Liver (tissue), 3 donors: ENCODE measurements around the gene ALS2CL.

Source experiments
- EGR1 ChIP-seq, 2 donors: IDR thresholded peaks; 2 replicates each; pipeline ENCODE4 v1.6.1; 2016 to 2018; ENCODE audit warnings: antibody characterized with exemption in 2 of 2, low read depth in 2 of 2
- GABPA ChIP-seq, 2 donors: IDR thresholded peaks in 1 of 2; conservative IDR thresholded peaks in 1 of 2; 2 replicates each; pipeline ENCODE4 v1.6.1; 2016; ENCODE audit warnings: antibody characterized with exemption in 2 of 2, mild to moderate bottlenecking in 1 of 2, moderate library complexity in 1 of 2
- HNF4G ChIP-seq: IDR thresholded peaks from 2 replicates; pipeline ENCODE4 v1.6.1; 2016; ENCODE audit warnings: antibody characterized with exemption
- RAD21 ChIP-seq, 2 donors: IDR thresholded peaks; 2 replicates each; pipeline ENCODE4 v1.6.1; 2016; ENCODE audit warnings: antibody characterized with exemption in 2 of 2, mild to moderate bottlenecking in 2 of 2
- RXRA ChIP-seq, 2 donors: IDR thresholded peaks; 2 replicates each; pipeline ENCODE4 v1.6.1; 2017 to 2018; ENCODE audit warnings: antibody characterized with exemption in 2 of 2, mild to moderate bottlenecking in 1 of 2
- TAF1 ChIP-seq: conservative IDR thresholded peaks from 2 replicates; pipeline ENCODE4 v1.6.1; 2016; ENCODE audit warnings: antibody characterized with exemption, mild to moderate bottlenecking
- YY1 ChIP-seq: IDR thresholded peaks from 2 replicates; pipeline ENCODE4 v1.6.1; 2016; ENCODE audit warnings: antibody characterized with exemption, mild to moderate bottlenecking
- TF ChIP-seq, protein P1 (sequence below): fragments of 150-350 bp; IDR thresholded peaks from 2 replicates; pipeline ENCODE4 v1.5.1; 2017; ENCODE audit warnings: improper control_type of control experiment, low read depth, low read length; ENCODE audit not compliant: missing input control
- TF ChIP-seq, protein P2 (sequence below): IDR thresholded peaks from 2 replicates; pipeline ENCODE4 v1.6.1; 2016; ENCODE audit warnings: antibody characterized with exemption, mild to moderate bottlenecking
- TF ChIP-seq, protein P3 (sequence below): IDR thresholded peaks from 2 replicates; pipeline ENCODE4 v1.6.1; 2016; ENCODE audit warnings: antibody characterized with exemption
- TF ChIP-seq, protein P4 (sequence below): IDR thresholded peaks from 2 replicates; pipeline ENCODE4 v1.6.1; 2016; ENCODE audit warnings: antibody characterized with exemption
- TF ChIP-seq, protein P5 (sequence below): IDR thresholded peaks from 2 replicates; pipeline ENCODE4 v1.6.1; 2016; ENCODE audit warnings: antibody characterized with exemption
- donor health status: healthy.
- donor health status: healthy.

DNA sequence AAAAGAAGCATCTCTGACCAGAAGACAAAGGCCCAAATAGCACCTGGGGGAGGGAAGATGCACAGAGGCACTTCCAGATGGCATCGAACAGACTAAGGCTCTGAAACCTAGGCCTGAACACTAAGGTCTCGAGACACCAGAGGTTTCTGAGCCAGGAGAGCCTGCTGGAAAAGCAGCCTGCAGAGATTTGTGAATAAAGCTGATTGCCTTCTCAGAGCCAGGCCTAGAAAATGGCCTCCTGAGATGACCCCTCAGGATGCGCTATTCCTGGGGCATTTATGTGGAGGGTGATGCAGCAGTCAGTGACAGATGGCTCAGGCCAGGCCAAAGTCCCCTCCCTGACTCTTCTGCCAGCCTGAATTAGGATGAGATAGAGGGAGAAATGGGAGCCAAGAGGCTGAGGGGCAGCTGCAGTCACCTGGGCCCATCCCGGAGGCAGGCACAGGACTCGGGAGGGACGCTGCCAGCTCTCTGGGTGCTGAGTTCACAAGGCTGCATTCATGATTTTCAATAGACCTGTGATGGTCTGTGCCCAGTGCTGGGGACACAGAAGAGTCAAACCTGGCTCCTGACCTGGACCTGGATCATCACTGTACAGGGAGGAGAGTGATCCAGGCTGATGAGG, 17.3 kb upstream of the ALS2CL start:
- TF ChIP-seq, protein P1, sequence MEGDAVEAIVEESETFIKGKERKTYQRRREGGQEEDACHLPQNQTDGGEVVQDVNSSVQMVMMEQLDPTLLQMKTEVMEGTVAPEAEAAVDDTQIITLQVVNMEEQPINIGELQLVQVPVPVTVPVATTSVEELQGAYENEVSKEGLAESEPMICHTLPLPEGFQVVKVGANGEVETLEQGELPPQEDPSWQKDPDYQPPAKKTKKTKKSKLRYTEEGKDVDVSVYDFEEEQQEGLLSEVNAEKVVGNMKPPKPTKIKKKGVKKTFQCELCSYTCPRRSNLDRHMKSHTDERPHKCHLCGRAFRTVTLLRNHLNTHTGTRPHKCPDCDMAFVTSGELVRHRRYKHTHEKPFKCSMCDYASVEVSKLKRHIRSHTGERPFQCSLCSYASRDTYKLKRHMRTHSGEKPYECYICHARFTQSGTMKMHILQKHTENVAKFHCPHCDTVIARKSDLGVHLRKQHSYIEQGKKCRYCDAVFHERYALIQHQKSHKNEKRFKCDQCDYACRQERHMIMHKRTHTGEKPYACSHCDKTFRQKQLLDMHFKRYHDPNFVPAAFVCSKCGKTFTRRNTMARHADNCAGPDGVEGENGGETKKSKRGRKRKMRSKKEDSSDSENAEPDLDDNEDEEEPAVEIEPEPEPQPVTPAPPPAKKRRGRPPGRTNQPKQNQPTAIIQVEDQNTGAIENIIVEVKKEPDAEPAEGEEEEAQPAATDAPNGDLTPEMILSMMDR, result no peak
- TF ChIP-seq, protein P2, sequence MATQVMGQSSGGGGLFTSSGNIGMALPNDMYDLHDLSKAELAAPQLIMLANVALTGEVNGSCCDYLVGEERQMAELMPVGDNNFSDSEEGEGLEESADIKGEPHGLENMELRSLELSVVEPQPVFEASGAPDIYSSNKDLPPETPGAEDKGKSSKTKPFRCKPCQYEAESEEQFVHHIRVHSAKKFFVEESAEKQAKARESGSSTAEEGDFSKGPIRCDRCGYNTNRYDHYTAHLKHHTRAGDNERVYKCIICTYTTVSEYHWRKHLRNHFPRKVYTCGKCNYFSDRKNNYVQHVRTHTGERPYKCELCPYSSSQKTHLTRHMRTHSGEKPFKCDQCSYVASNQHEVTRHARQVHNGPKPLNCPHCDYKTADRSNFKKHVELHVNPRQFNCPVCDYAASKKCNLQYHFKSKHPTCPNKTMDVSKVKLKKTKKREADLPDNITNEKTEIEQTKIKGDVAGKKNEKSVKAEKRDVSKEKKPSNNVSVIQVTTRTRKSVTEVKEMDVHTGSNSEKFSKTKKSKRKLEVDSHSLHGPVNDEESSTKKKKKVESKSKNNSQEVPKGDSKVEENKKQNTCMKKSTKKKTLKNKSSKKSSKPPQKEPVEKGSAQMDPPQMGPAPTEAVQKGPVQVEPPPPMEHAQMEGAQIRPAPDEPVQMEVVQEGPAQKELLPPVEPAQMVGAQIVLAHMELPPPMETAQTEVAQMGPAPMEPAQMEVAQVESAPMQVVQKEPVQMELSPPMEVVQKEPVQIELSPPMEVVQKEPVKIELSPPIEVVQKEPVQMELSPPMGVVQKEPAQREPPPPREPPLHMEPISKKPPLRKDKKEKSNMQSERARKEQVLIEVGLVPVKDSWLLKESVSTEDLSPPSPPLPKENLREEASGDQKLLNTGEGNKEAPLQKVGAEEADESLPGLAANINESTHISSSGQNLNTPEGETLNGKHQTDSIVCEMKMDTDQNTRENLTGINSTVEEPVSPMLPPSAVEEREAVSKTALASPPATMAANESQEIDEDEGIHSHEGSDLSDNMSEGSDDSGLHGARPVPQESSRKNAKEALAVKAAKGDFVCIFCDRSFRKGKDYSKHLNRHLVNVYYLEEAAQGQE, result no peak
- no peak for TF ChIP-seq RAD21 (IDR thresholded peaks at IDR 0.05)
- no peak for TF ChIP-seq YY1
- TF ChIP-seq, protein P3, sequence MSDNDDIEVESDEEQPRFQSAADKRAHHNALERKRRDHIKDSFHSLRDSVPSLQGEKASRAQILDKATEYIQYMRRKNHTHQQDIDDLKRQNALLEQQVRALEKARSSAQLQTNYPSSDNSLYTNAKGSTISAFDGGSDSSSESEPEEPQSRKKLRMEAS, result no peak
- TF ChIP-seq RXRA (IDR thresholded peaks at IDR 0.05), result no peak
- TF ChIP-seq TAF1, result no peak
- no peak for TF ChIP-seq GABPA (IDR thresholded peaks at IDR 0.05 in 1 of 2, conservative IDR thresholded peaks at IDR 0.05 in 1 of 2)
- TF ChIP-seq HNF4G, result no peak
- TF ChIP-seq EGR1 (IDR thresholded peaks at IDR 0.05; ENCODE audit: low read depth in 2 of 2), result no peak
- TF ChIP-seq, protein P4, sequence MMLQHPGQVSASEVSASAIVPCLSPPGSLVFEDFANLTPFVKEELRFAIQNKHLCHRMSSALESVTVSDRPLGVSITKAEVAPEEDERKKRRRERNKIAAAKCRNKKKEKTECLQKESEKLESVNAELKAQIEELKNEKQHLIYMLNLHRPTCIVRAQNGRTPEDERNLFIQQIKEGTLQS, result no peak
- TF ChIP-seq, protein P5, sequence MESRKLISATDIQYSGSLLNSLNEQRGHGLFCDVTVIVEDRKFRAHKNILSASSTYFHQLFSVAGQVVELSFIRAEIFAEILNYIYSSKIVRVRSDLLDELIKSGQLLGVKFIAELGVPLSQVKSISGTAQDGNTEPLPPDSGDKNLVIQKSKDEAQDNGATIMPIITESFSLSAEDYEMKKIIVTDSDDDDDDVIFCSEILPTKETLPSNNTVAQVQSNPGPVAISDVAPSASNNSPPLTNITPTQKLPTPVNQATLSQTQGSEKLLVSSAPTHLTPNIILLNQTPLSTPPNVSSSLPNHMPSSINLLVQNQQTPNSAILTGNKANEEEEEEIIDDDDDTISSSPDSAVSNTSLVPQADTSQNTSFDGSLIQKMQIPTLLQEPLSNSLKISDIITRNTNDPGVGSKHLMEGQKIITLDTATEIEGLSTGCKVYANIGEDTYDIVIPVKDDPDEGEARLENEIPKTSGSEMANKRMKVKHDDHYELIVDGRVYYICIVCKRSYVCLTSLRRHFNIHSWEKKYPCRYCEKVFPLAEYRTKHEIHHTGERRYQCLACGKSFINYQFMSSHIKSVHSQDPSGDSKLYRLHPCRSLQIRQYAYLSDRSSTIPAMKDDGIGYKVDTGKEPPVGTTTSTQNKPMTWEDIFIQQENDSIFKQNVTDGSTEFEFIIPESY, result no peak
